ENCODE measurements around the gene BMPR1B. TPM values are rescaled to one million over a fixed set of nuclear protein-coding genes. Genes with fewer than 3 reads are reported as not detected.

The BMPR1B gene
- total and polyA plus RNA-seq, 9 of the 15 experiments (the other 6 are each of a cell fraction or from before 2014, with no cell fraction given) = 0.01 TPM; not detected in 8

DNA sequence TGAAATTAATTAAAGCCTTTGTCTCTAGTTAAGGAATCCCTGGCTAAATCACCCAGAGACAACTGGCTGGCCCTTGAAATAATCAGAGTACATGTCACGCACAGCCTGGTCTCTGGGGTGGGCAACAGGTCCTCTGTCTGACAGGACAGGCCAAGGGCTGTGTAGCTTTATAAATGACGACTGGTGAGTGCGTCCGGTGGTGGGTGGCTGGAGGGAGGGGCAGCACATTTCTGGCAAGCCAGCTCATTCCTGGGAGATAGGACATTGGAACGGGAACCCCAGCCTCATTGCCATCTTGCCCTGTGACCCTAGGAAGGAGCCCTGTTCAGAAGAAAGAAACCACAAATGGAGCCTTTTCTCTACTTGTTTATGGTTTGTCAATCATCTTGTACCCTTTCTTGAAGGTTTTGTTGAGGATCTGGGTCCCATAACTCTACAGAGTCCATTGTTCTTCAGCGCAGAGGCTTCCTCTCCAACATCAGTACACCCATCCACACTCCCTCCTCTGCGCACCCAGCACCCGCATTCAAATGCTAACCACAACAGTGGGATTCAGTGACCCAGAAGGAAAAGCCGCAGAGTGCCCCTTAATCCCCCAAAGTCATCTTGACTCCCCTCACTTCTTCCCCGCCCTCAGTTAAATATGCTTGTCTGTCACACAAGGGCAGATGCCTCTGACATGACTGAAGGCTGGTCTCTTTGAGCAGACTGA is 422.9 kb downstream of the BMPR1B start:
- CTCF ChIA-PET (ENCODE audit: low intra/inter-chr PET ratio) = no interaction called here
- Histone ChIP-seq H3K4me1 (replicated peaks in 1 of 2; ENCODE audit: control insufficient read depth in 2 of 2, insufficient read depth in 2 of 2, low read length in 2 of 2) (peaks cover 7 to 21% of the 10 kb centered on the region in 2 experiments), H3K36me3 (ENCODE audit: control insufficient read depth, insufficient read depth, low read length) (no peaks in the 10 kb centered on the region), H3K27me3 (ENCODE audit: control insufficient read depth in 2 of 2, insufficient read depth in 2 of 2, low read length in 2 of 2) (no peaks in the 10 kb centered on the region), H3K9me1 (ENCODE audit: control insufficient read depth, insufficient read depth, low read length) (no peaks in the 10 kb centered on the region), H3K9me3 (replicated peaks; ENCODE audit: control insufficient read depth, insufficient read depth, low read depth, low read length) (peaks cover 4% of the 10 kb centered on the region; the same call in 1 of the 2 replicates), H3K9ac (ENCODE audit: insufficient read depth in 1 of 2, low read depth in 2 of 2, low read length in 2 of 2) (no peak overlapping the region), H3K27ac (ENCODE audit: extremely low read depth, low read depth, low read length) (no peak overlapping the region), H3K4me3 (no peak overlapping the region), H4K20me1 (replicated peaks; ENCODE audit: control insufficient read depth, insufficient read depth, low read length) (no peaks in the 10 kb centered on the region), H3K4me2 (ENCODE audit: insufficient read depth, low read length) (peak overlapping the region; percentile 57), H3K79me2 (ENCODE audit: control insufficient read depth, insufficient read depth, low read length) (no peaks in the 10 kb centered on the region), H2AFZ (ENCODE audit: low read depth, low read length) (peak overlapping the region; percentile 69)
- WGBS (ENCODE audit: insufficient coverage, low coverage, missing lambda C conversion rate) = 11% methylated on average over 10 of the region's 10 CpGs
- POLR2A ChIA-PET = no interaction called here
- ATAC-seq (no peak; the same call in 1 of the 3 replicates), DNase-seq (ENCODE audit: extremely low read depth in 1 of 4, low spot score in 3 of 4) (no peak), FAIRE-seq (no peak)
- in situ Hi-C loops (cut with MboI) = no loop called here
- TF ChIP-seq, protein P1, sequence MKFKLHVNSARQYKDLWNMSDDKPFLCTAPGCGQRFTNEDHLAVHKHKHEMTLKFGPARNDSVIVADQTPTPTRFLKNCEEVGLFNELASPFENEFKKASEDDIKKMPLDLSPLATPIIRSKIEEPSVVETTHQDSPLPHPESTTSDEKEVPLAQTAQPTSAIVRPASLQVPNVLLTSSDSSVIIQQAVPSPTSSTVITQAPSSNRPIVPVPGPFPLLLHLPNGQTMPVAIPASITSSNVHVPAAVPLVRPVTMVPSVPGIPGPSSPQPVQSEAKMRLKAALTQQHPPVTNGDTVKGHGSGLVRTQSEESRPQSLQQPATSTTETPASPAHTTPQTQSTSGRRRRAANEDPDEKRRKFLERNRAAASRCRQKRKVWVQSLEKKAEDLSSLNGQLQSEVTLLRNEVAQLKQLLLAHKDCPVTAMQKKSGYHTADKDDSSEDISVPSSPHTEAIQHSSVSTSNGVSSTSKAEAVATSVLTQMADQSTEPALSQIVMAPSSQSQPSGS (CRISPR knock-in tag; IDR thresholded peaks at IDR 0.05) = no peak
- no peak for TF ChIP-seq ZNF354B (CRISPR knock-in tag; IDR thresholded peaks at IDR 0.05)
- no peak for TF ChIP-seq KLF13 (tag; IDR thresholded peaks at IDR 0.05; ENCODE audit: borderline replicate concordance, low read depth)
- no peak for TF ChIP-seq HSF4 (CRISPR knock-in tag; IDR thresholded peaks at IDR 0.05; ENCODE audit: borderline replicate concordance)
- no peak for TF ChIP-seq ZNF41 (CRISPR knock-in tag; conservative IDR thresholded peaks at IDR 0.05)
- TF ChIP-seq, protein P2, sequence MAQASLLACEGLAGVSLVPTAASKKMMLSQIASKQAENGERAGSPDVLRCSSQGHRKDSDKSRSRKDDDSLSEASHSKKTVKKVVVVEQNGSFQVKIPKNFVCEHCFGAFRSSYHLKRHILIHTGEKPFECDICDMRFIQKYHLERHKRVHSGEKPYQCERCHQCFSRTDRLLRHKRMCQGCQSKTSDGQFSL (CRISPR knock-in tag; IDR thresholded peaks at IDR 0.05) = no peak
- TF ChIP-seq, protein P2 (tag; IDR thresholded peaks at IDR 0.05) = no peak
- TF ChIP-seq SP2 (IDR thresholded peaks at IDR 0.05; ENCODE audit: extremely low read depth, low read depth, low read length, poor library complexity, severe bottlenecking) = no peak
- no peak for TF ChIP-seq SAFB2 (IDR thresholded peaks at IDR 0.05; ENCODE audit: borderline replicate concordance, low read depth, low read length, severe bottlenecking)
- TF ChIP-seq, protein P3, sequence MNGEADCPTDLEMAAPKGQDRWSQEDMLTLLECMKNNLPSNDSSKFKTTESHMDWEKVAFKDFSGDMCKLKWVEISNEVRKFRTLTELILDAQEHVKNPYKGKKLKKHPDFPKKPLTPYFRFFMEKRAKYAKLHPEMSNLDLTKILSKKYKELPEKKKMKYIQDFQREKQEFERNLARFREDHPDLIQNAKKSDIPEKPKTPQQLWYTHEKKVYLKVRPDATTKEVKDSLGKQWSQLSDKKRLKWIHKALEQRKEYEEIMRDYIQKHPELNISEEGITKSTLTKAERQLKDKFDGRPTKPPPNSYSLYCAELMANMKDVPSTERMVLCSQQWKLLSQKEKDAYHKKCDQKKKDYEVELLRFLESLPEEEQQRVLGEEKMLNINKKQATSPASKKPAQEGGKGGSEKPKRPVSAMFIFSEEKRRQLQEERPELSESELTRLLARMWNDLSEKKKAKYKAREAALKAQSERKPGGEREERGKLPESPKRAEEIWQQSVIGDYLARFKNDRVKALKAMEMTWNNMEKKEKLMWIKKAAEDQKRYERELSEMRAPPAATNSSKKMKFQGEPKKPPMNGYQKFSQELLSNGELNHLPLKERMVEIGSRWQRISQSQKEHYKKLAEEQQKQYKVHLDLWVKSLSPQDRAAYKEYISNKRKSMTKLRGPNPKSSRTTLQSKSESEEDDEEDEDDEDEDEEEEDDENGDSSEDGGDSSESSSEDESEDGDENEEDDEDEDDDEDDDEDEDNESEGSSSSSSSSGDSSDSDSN (IDR thresholded peaks at IDR 0.05; ENCODE audit: borderline replicate concordance in 1 of 2, low read depth in 2 of 2, low read length in 2 of 2) = no peak
- TF ChIP-seq, protein P4, sequence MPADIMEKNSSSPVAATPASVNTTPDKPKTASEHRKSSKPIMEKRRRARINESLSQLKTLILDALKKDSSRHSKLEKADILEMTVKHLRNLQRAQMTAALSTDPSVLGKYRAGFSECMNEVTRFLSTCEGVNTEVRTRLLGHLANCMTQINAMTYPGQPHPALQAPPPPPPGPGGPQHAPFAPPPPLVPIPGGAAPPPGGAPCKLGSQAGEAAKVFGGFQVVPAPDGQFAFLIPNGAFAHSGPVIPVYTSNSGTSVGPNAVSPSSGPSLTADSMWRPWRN (IDR thresholded peaks at IDR 0.05; ENCODE audit: low read depth) = no peak
- TF ChIP-seq HLTF (IDR thresholded peaks at IDR 0.05) = no peak
- TF ChIP-seq, protein P5, sequence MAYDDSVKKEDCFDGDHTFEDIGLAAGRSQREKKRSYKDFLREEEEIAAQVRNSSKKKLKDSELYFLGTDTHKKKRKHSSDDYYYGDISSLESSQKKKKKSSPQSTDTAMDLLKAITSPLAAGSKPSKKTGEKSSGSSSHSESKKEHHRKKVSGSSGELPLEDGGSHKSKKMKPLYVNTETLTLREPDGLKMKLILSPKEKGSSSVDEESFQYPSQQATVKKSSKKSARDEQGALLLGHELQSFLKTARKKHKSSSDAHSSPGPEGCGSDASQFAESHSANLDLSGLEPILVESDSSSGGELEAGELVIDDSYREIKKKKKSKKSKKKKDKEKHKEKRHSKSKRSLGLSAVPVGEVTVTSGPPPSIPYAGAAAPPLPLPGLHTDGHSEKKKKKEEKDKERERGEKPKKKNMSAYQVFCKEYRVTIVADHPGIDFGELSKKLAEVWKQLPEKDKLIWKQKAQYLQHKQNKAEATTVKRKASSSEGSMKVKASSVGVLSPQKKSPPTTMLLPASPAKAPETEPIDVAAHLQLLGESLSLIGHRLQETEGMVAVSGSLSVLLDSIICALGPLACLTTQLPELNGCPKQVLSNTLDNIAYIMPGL (CRISPR knock-in tag; IDR thresholded peaks at IDR 0.05) = no peak
- BruUV-seq (replicated peaks) = no TSS peak
- intact Hi-C loops (cut with micrococcal nuclease) = no loop called here
